HG02610 (cell line): ENCODE results near the gene KNOP1.
"Not testable (repeated sequence)": the region's sequence is repeated elsewhere in the genome, so short reads cannot be mapped to it uniquely, and the experiment has no call there.

Experiments
- ATAC-seq: cut with Tn5 transposase; IDR thresholded peaks from one replicate; pipeline ENCODE4 v1.9.1; 2021; ENCODE audit warnings: mild to moderate bottlenecking, moderate library complexity; ENCODE audit not compliant: unreplicated experiment

Gene KNOP1

DNA sequence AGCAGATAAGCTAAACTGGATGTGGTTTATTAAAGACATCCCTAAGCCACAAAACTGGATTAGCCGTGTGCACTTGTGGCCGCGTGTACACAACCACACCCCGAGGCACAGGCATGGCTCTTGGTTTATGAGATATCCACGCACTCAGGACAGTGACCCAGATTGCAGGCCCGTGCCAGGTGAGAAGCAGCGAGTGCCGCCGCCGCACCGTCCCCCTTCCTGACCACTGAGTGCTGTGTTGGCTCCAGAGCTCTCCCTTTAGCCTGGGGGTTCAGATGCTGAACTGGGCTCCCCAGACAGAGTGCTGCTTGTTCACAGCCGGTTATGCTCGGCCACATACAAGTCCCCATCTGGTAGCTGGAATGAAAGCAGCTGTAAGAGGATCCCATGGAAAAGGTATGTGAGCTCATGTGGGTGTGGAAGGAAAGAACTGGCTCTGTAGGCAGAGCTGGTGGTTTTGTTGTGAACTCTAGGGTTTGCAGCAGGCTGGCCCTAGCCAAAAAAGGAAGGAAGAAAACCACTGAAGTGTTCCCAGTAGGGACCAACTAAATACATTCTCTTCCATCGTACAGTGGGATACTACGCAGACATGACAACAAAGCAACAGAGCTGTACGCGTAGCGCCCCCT is 29.5 kb downstream of the KNOP1 start:
- ATAC-seq: no peak

DNA sequence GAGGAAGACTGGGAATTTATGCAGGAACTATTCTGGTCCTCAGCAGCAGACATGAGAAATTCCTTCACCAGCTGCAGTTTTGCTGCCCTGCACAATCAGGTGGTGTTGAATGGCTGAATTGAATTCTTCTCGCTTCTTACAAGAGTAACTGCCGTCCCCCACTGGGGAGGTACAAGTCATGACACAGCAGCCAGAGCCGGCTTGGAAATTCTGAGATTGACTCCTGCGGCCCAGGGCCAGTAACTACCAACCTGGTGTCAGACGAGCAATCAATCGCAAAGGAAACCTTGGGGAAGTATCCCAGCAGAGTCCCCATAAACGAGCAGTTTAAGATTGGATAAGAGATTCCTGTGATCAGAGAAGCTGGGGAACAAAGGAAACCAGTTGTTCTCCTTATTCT is 30.7 kb downstream of the KNOP1 start:
- no peak for ATAC-seq

DNA sequence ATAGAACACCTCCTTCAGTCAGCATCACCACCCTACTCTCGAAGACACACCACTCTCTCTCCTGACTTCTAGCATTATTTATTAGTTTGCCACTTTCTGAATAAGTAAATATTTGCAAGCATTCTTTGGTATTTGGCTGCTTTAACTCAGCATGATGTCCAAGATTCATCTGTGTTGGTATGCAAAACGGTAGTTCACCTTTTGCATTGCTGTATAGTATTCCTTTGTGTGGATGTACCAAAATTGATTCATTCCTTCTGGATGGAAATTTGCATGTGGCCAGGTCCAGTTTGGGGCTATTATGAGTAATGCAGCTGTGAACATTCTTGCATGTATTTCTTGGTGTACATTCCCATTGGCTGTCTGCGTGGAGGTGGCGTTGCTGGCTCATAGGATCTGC is 32.9 kb downstream of the KNOP1 start:
- no peak for ATAC-seq

DNA sequence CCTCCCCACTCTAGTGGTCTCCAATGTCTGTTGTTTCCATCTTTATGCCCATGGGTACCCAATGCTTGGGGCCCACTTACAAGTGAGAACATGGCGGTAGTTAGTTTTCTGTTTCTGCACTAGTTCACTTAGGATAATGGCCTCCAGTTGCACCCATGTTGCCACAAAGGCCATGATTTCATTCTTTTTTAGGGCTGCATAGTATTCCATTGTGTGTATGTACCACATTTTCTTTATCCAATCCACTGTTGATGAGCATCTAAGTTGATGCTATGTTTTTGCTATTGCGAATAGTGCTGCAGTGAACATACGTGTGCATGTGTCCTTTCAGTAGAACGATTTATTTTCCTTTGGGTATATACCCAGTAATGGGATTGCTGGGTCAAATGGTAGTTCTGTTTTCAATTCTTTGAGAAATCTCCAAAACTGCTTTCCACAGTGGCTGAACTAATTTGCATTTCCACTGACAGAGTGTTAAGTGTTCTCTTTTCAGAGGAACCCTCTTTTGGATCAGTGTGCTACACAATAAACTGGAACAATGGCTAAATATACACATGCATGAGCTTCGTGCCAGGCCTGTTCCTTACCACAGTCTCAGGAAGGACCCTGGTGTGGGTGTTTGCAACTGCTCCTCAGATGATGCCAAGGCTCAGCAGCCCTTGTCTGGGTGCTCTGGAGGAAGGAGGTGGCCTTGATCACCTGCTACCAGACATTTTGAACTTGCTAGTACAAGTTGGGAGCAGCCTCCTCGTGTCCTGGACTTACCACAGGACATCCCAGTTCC is 34.4 kb downstream of the KNOP1 start:
- ATAC-seq: no peak

DNA sequence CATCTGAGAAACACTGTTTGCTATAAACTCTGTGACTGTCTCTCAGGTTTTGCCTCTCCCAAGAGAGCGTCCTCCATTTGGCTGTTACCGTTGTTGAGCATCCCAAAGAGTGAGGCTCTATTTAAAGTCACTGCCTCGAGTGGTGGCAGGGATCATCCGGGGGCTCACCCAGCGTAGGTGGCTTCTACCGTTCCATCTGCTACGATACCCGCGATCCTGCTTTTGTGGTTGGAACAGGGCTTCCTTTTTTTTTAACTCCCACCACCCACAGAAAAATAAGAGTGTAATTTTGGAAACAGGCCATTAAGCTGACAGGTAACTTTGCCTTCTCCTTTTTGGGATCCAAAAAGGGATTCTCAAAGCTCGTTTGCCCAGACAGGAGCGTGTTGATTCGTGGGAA is 36.4 kb downstream of the KNOP1 start:
- no peak for ATAC-seq

DNA sequence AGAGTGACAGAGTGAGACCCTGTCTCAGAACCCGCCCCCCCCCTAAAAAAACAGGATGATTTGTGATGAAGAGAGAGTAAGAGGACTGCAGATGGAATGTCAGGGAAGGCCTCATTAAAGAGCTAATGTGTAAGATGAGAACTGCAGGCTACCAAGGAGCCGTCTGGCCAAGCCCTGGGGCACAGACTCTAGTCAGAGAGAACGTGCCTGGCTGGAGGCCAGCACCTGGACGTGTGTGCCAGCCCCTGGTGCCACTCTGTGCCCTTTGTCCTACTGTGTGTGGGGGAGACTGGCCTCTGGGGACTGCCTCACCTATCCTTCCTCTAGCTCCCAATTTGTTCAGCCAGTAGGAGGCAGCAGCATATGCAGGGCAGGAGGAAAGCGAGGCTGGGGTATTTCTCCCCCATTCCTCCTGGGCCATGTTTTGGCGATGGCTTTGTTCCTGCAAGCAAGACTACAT is 37.1 kb downstream of the KNOP1 start:
- ATAC-seq: no peak

DNA sequence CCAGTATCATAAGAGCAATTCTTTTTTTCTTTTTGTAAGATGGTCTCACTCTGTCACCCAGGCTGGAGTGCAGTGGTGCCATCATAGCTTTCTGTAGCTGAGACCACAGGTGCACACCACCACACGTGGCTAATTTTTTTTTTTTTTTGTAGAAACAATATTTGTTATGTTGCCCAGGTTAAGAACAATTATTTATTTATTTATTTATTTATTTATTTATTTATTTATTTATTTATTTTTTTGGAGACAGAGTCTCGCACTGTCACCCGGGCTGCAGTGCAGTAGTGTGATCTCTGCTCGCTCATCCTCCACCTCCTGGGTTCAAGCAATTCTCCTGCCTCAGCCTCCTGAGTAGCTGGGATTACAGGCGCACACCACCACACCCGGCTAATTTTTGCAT is 38.7 kb downstream of the KNOP1 start:
- not testable (repeated sequence) for ATAC-seq

DNA sequence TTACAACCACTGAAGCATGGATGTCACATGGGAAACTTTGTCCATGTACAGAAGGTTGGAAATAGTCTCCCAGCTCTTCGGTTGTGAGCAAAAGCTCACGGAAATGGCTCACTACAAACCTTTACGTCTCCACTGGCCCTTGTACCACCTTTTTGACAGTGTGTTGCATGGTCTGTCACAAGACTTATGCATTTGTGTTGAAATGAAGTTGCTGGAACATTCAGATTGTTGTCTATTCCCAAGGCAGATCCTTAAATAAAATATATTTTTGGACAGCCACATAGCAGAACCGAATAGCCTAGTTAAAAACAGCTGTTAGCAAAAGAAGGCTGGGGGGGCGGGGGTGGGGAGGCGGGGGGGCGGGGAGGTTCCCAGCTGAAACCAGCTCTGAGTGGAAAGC is 39.2 kb downstream of the KNOP1 start:
- ATAC-seq: no peak

DNA sequence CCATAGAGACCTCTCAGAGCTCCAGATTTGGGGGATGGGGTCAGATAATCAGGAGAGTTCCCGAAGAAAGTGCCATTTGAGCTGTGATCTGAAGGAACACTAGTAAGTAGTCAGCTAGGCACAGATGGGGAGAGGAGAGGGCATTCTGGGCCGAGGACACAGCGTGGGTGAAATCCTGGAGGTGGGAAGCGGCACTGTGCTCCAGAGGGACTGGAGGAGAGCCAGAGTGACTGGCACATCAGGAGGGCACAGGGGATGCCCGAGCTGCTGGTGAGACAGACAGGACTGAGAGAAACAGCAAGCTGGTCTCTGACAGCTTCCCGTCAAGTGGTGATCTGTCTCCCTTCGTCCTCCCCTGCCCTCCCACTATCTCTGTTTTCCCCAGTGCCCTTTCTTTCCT is 40.6 kb downstream of the KNOP1 start:
- ATAC-seq: no peak

DNA sequence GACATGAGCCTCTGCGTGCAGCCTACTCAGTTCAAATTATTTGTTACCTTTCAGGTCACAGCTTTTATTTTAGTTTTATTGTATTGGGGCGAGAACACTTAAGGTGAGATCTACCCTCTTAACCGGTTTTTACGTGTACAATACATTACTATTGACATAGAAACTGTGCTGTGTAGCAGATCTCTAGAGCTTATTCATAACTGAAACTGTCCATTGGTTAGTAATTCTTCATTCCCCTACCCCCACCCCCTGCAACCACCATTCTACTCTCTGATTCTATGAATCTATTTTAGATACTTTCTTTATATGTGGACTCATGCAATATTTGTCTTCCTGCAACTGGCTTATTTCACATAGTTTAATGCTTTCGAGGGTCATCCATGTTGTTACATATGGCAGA is 43.5 kb downstream of the KNOP1 start:
- ATAC-seq: no peak

DNA sequence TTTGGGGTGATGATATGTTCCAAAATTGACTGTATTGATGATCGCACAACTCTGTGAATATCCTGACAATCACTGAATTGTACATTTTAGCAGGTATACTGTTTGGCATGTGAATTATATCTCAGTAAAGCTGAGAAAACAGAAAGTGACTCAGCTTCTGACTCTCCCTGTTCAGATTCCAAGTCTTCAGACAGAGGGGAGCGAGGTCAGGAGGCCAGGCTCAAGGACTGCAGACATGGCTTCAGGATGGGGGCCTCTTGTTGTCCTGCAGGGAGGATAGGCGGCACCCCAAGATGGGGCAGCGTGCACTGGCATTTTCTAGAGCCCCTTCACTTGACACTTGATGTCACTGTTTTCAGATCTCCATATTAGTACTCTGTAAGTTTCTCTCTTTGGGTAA is 45.6 kb downstream of the KNOP1 start:
- ATAC-seq: no peak

DNA sequence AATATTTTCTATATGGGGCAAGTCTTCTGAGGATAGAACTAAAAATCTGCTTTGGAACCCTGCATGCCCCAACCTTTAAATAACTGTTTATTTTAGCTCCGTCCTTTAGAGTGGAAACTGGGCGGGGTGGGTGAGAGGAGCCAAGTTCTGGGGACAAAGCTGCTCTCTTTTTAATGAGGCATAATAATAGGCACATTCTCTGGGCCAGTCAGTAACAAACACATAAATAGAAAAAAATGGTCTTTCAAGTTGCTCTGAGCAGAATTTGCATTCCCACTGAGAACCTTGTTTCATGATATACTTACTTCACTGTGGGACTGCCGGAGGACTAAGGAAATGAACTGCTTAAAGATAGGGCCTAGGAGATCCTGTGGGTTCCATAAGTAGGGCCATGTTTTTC is 51.5 kb downstream of the KNOP1 start:
- ATAC-seq: no peak

DNA sequence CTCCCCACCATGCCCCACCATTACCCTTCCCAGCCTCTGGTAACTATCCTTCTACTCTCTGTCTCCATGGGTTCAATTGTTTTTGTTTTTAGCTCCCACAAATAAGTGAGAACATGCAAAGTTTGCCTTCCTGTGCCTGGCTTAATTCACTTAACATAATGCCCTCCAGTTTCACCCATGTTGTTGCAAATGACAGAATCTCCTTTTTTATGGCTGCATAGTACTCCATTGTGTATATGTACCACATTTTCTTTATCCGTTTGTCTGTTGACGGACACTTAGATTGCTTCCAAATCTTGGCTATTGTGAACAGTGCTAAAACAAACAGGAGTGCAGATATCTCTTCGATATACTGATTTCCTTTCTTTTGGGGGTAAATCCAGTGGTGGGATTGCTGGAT is 52.7 kb downstream of the KNOP1 start:
- ATAC-seq: not testable (repeated sequence)

DNA sequence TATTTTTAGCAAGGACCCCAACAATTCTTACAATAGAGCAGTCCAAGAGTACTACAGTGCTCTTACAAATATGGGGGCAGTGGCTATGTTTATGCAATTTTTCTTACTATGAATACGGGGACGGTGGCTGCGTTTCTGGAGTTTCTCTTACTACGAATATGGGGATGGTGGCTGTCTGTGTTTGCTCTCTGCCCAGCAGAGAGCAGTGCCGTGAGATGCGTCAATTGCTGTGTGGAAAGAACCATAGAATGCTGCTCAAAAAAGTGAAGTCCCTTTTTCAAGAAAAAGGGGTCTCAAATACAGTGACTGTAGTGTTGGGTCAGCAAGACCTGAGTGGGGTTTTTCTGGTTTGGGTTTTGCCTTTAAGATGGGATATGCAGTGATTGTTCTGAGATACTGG is 53.9 kb downstream of the KNOP1 start:
- ATAC-seq: no peak

DNA sequence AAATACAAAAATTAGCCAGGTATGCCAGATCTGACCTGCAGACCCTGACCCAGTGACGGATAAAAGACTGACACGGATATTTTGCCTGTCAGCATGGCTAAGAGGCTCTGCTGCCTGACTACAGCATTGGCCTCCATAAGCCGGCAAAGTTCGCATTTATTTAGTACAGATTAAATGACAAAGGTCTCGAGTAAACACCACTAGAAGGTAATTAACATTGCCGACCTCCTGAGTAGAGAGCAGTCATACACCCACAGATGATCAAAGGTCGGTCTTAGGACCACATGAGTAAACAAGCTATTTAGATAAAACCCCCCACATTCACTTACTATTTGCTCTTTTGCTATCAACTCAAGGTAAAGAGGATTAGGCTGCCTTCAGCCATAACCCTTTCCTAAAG is 55.7 kb downstream of the KNOP1 start:
- ATAC-seq: no peak

DNA sequence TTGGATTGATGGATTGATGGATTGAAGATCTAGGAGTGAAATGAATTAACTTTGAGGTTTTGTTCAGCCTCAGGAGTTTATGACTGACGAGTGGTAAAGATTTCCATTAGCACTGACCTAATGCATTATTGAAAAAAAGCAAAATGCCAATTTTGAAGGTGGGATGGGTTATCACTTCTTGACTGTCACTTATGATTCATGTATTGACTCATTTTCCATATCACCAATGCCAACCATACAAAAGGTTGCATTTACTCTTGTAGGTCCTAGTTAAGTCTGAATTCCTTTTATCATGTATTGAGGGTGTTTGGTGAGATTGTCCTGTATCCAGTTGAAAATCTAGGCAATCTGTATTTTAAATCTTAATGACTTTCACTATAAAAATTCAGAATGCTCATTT is 57.6 kb downstream of the KNOP1 start:
- no peak for ATAC-seq

DNA sequence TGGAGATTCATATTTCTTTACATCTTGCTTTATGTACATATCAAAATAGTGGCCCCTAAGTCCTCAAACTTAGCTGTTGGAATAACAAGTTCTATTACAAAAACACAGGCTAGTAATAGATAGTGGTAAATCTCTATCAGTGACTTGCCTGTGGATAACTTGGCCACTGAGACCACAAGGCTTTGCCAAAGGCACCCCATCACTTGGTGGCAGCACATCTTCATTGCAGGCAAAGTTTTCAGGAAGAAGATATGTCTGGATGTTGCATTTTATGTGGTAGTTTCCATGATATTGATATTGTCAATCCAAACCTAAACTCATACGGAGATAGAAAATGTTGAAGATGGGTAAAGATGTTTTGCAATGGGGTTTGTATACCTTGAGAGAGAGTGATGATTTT is 58.5 kb downstream of the KNOP1 start:
- ATAC-seq: no peak

DNA sequence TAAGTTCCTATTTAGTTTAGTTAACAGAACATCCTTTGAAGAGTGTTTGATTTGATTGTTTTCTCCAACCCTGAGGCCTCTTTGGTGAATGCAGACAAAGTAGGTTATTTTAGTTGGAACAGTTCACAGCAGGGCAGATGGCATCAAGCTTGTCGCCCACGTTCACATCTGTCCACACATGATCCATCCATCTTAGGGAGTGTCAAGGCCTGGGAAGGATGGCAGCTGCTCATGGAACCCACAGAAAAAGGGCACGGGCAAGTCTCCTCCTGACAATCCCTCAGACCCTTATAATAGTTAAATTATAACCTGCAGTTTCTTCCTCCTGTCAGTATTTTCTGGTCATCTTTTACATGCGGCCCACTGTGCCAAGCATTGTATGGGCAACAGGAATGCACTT is 60.2 kb downstream of the KNOP1 start:
- no peak for ATAC-seq

DNA sequence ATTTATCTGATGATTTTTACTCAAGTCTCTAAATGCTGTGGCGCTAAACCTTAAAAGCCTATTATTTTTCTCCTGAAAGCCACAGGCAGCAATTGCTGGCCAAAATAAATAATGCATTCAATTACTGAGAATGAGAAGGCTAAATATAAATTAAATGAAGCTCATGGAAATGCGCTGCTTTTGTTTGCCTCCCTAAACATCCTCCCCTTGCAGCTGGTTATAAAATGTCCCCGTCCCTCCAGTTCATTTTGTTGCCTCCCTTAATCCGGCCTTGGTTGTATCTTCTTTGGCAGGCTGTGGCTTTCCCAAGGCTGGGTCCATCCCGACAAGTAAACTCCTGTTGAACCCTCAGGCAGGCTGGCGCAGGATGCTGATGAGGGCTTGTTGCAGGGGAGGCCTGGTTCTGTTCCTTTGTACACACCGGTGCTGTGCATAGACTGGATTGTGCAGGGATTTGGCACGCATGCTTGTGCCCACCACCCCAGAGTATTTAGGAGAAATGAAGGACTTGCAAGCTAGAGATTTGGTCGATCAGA is 62.7 kb downstream of the KNOP1 start:
- no peak for ATAC-seq

DNA sequence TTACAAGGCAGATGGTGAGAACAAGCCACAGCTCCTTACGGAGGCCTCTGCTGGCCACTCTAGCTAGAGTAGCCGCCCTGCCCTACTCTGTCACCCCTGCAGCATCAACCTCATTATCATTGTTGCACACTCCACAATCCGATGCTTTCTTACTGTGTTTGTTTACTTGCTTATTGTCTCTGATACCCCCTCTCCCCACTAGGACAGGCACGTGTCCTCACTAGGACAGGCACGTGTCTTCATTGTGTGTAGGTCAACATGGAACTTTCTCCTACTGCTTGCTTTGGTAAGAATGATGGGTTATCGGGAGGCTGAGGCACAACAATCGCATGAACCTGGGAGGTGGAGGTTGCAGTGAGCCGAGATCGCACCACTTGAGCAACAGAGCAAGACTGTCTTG is 63.9 kb downstream of the KNOP1 start:
- no peak for ATAC-seq
